IMR-90 (cell line): Measurements from ENCODE around the gene AMN. TPM values are rescaled to one million over a fixed set of nuclear protein-coding genes. Genes with fewer than 3 reads are reported as not detected.

Source experiments
- ATAC-seq: fragments of 200-7000 bp; cut with Tn5 transposase; 2 replicates; pipeline ENCODE4 v1.9.1; 2020; ENCODE audit warnings: low read depth, mild to moderate bottlenecking, moderate library complexity
- BruUV-seq: library from RNA; stranded (reverse); fragments of 400-500 nt; replicated peaks from 2 replicates; lab custom pipeline; 2021; lab: Mats Ljungman, UMichigan
- CTCF ChIA-PET: fragments of 300-600 bp; formaldehyde crosslinking; extraction: SDS; loops from one replicate; lab custom pipeline; 2021; ENCODE audit warnings: antibody characterized with exemption; lab: Yijun Ruan, JAX
- POLR2A ChIA-PET: fragments of 300-600 bp; sonication (Branson Sonifier 250); formaldehyde crosslinking; loops from one replicate; lab custom pipeline; 2022; ENCODE audit warnings: antibody characterized with exemption; ENCODE audit not compliant: unreplicated experiment; lab: Charles Lee
- DNase-seq: peaks from one replicate; pipeline ENCODE4 v3.0.0; 2013
- H2AFZ ChIP-seq: replicated peaks from 2 replicates; pipeline ENCODE3; 2013; ENCODE audit warnings: low read length, mild to moderate bottlenecking; ENCODE audit not compliant: poor library complexity
- H2AK5ac ChIP-seq: 2 replicates; pipeline ENCODE4 v1.6.1; 2013; ENCODE audit warnings: low read depth, low read length, inconsistent platforms
- H2AK9ac ChIP-seq: replicated peaks from 2 replicates; pipeline ENCODE3; 2013; ENCODE audit warnings: mild to moderate bottlenecking, low read depth, low read length, moderate library complexity; ENCODE audit not compliant: poor library complexity
- H2BK120ac ChIP-seq: 2 replicates; pipeline ENCODE4 v1.6.1; 2013; ENCODE audit warnings: low read depth, low read length, inconsistent platforms
- H2BK15ac ChIP-seq: 3 replicates; pipeline ENCODE4 v1.6.1; 2013; ENCODE audit warnings: low read depth, low read length, inconsistent platforms
- H2BK20ac ChIP-seq: 2 replicates; pipeline ENCODE4 v1.6.1; 2013; ENCODE audit warnings: low read depth, mild to moderate bottlenecking, inconsistent platforms, low read length, moderate library complexity
- H2BK5ac ChIP-seq: 2 replicates; pipeline ENCODE4 v1.6.1; 2013; ENCODE audit warnings: mild to moderate bottlenecking, low read depth, low read length, inconsistent platforms; ENCODE audit not compliant: poor library complexity, severe bottlenecking
- H3K14ac ChIP-seq: replicated peaks from 2 replicates; pipeline ENCODE4 v1.6.1; 2013; ENCODE audit warnings: low read depth, low read length, inconsistent platforms
- H3K18ac ChIP-seq: 2 replicates; pipeline ENCODE4 v1.6.1; 2013; ENCODE audit warnings: low read depth, low read length, control low read depth
- H3K23ac ChIP-seq: 2 replicates; pipeline ENCODE4 v1.6.1; 2013; ENCODE audit warnings: low read depth, low read length, inconsistent platforms
- H3K27ac ChIP-seq: 2 replicates; pipeline ENCODE4 v1.5.1; 2013; ENCODE audit warnings: mild to moderate bottlenecking, control low read depth, low read length; ENCODE audit not compliant: insufficient read depth
- H3K27me3 ChIP-seq: 2 replicates; pipeline ENCODE4 v1.6.1; 2013; ENCODE audit warnings: low read length; ENCODE audit not compliant: control insufficient read depth, insufficient read depth
- H3K36me3 ChIP-seq: 2 replicates; pipeline ENCODE4 v1.6.1; 2013; ENCODE audit warnings: low read length, mixed read lengths; ENCODE audit not compliant: control insufficient read depth, insufficient read depth
- H3K4ac ChIP-seq: 2 replicates; pipeline ENCODE4 v1.6.1; 2013; ENCODE audit warnings: low read depth, low read length, inconsistent platforms
- H3K4me1 ChIP-seq: 2 replicates; pipeline ENCODE4 v1.6.1; 2013; ENCODE audit warnings: low read length, mixed read lengths; ENCODE audit not compliant: control insufficient read depth, insufficient read depth
- H3K4me2 ChIP-seq: 2 replicates; pipeline ENCODE4 v1.6.1; 2013; ENCODE audit warnings: low read depth, mild to moderate bottlenecking, control low read depth, low read length, moderate library complexity
- H3K4me3 ChIP-seq: 2 replicates; pipeline ENCODE4 v1.5.1; 2013; ENCODE audit warnings: low read depth, mild to moderate bottlenecking, control low read depth, low read length, moderate library complexity; ENCODE audit not compliant: insufficient read depth
- H3K56ac ChIP-seq: 2 replicates; pipeline ENCODE4 v1.6.1; 2013; ENCODE audit warnings: low read length, inconsistent platforms; ENCODE audit not compliant: insufficient read depth; ENCODE audit errors: extremely low read depth
- H3K79me1 ChIP-seq, 2 experiments: 2 replicates each; pipeline ENCODE4 v1.6.1; 2013; ENCODE audit warnings: low read length in 2 of 2, inconsistent platforms in 1 of 2, low read depth in 1 of 2
- H3K9ac ChIP-seq: 2 replicates; pipeline ENCODE4 v1.6.1; 2013; ENCODE audit warnings: low read depth, low read length, control low read depth
- H3K9me1 ChIP-seq: 2 replicates; pipeline ENCODE4 v1.6.1; 2013; ENCODE audit warnings: low read length, inconsistent platforms; ENCODE audit not compliant: insufficient read depth
- H3K9me3 ChIP-seq: 2 replicates; pipeline ENCODE4 v1.6.1; 2013; ENCODE audit warnings: low read length; ENCODE audit not compliant: control insufficient read depth, insufficient read depth
- H4K20me1 ChIP-seq: 2 replicates; pipeline ENCODE4 v1.6.1; 2013; ENCODE audit warnings: low read length, inconsistent platforms; ENCODE audit not compliant: insufficient read depth
- H4K5ac ChIP-seq: 2 replicates; pipeline ENCODE4 v1.6.1; 2013; ENCODE audit warnings: mild to moderate bottlenecking, low read depth, low read length, control low read depth
- H4K8ac ChIP-seq, 2 experiments: 2 replicates each; pipeline ENCODE4 v1.6.1; 2013; ENCODE audit warnings: low read depth in 2 of 2, low read length in 2 of 2, control low read depth in 1 of 2, inconsistent platforms in 1 of 2
- H4K91ac ChIP-seq: 2 replicates; pipeline ENCODE4 v1.6.1; 2013; ENCODE audit warnings: low read depth, low read length, inconsistent platforms; ENCODE audit not compliant: insufficient read depth
- BHLHE40 ChIP-seq: fragments of 150-350 bp; IDR thresholded peaks from 2 replicates; pipeline ENCODE4 v1.6.1; 2016; ENCODE audit warnings: mild to moderate bottlenecking, low read depth, low read length
- CEBPB ChIP-seq: IDR thresholded peaks from 2 replicates; pipeline ENCODE4 v1.6.1; 2012; ENCODE audit warnings: low read depth, low read length, improper control_type of control experiment
- CHD1 ChIP-seq: IDR thresholded peaks from 2 replicates; pipeline ENCODE4 v1.6.1; 2012; ENCODE audit warnings: low read depth, low read length, improper control_type of control experiment
- MAZ ChIP-seq: IDR thresholded peaks from 2 replicates; pipeline ENCODE4 v1.6.1; 2012; ENCODE audit warnings: low read depth, mild to moderate bottlenecking, low read length, improper control_type of control experiment, moderate library complexity, borderline replicate concordance
- NFE2L2 ChIP-seq: fragments of 150-350 bp; IDR thresholded peaks from 2 replicates; pipeline ENCODE4 v1.6.1; 2016; ENCODE audit warnings: low read depth, mild to moderate bottlenecking, low read length
- RAD21 ChIP-seq: IDR thresholded peaks from 2 replicates; pipeline ENCODE4 v1.6.1; 2012; ENCODE audit warnings: low read length, improper control_type of control experiment
- RCOR1 ChIP-seq: IDR thresholded peaks from 2 replicates; pipeline ENCODE4 v1.6.1; 2012; ENCODE audit warnings: mild to moderate bottlenecking, low read length, improper control_type of control experiment; ENCODE audit not compliant: insufficient replicate concordance
- RFX5 ChIP-seq: IDR thresholded peaks from 2 replicates; pipeline ENCODE4 v1.8.0; 2012; ENCODE audit warnings: low read depth, mild to moderate bottlenecking, low read length, moderate library complexity
- USF2 ChIP-seq: fragments of 150-350 bp; IDR thresholded peaks from 2 replicates; pipeline ENCODE4 v1.6.1; 2017; ENCODE audit warnings: mild to moderate bottlenecking, antibody characterized with exemption, low read length, low read depth
- WGBS, 2 experiments: methylation state at CpG; one replicate each; pipeline versions ENCODE4 v1.1.5 to v1.1.7; 2013; ENCODE audit warnings: missing lambda C conversion rate in 2 of 2; ENCODE audit not compliant: insufficient read length in 1 of 2; ENCODE audit errors: extremely low coverage in 2 of 2; 5-methylcytosine and 5-hydroxymethylcytosine counted together
- dilution Hi-C: fragments of 300-500 bp; cut with HindIII; formaldehyde crosslinking; loops from one replicate; pipeline ENCODE4 v1.14.3; 2018; ENCODE audit warnings: low sequenced_read_pairs; ENCODE audit not compliant: unreplicated experiment
- in situ Hi-C: fragments of 300-500 bp; cut with MboI; formaldehyde crosslinking; loops from 3 replicates; pipeline ENCODE4 v1.14.3; 2019; ENCODE audit warnings: low sequenced_read_pairs, inconsistent platforms, mixed read lengths
- intact Hi-C: fragments of 100-400 bp; cut with micrococcal nuclease; formaldehyde crosslinking; loops from 2 replicates; pipeline ENCODE4 v1.10.0; 2022
- polyA plus RNA-seq, 3 experiments: library from polyadenylated mRNA; depleted of rRNA; stranded (reverse); fragments of >200 nt; gene quantifications; 2 replicates each; pipeline ENCODE4 v1.2.3, GENCODE V29; 2012; ENCODE audit warnings: low replicate concordance in 1 of 3
- total RNA-seq: library from RNA; depleted of rRNA; stranded (reverse); fragments of >200 nt; gene quantifications from 2 replicates; pipeline ENCODE4 v1.2.3, GENCODE V29; 2012

The AMN gene
- total and polyA plus RNA-seq, 2 of the 4 experiments (the other 2 are of a cell fraction) = under 0.01 to 0.24 TPM

- dilution Hi-C loops = no loop called here
- Histone ChIP-seq H2AK5ac (no peak overlapping the region), H3K9ac (no peak overlapping the region), H3K23ac (no peak overlapping the region), H3K9me1 (0 out of 2 replicates have a peak, but pooled peaks cover 2% of the 10 kb centered on the region), H4K91ac (no peak overlapping the region), H3K36me3 (peaks cover 17% of the 10 kb centered on the region), H2BK15ac (no peak overlapping the region), H2AK9ac (peak overlapping the region; percentile 72), H3K56ac (no peak overlapping the region), H3K4me3 (no peak overlapping the region), H3K14ac (no peak overlapping the region), H3K4me1 (no peaks in the 10 kb centered on the region), H3K9me3 (no peaks in the 10 kb centered on the region), H3K27ac (no peak overlapping the region), H2BK20ac (no peak overlapping the region), H3K27me3 (no peaks in the 10 kb centered on the region), H4K5ac (no peak overlapping the region), H2BK120ac (no peak overlapping the region), H2AFZ (no peak overlapping the region), H3K4ac (no peak overlapping the region), H4K8ac (no peak overlapping the region), H2BK5ac (no peak overlapping the region), H3K4me2 (no peak overlapping the region), H3K79me1 (no peaks in the 10 kb centered on the region), H4K20me1 (no peaks in the 10 kb centered on the region), H3K18ac (no peak overlapping the region)
- ChIA-PET CTCF (no interaction called here), POLR2A (no interaction called here)
- ATAC-seq (no peak), DNase-seq (no peak)
- WGBS, 2 experiments = 81% methylated on average over 2 of the region's 23 CpGs; no CpG with 5 or more reads in 1 of the 2 experiments
- in situ Hi-C loops = no loop called here
- BruUV-seq = no TSS peak
- TF ChIP-seq CHD1 (no peak), RAD21 (no peak), RFX5 (no peak), BHLHE40 (no peak), RCOR1 (no peak), NFE2L2 (no peak), CEBPB (no peak), USF2 (no peak), MAZ (no peak)
- intact Hi-C loops = no loop called here
Observed at GRCh38 chr14:102907980-102908730, 14.3 kb upstream of the AMN start.
